OCI-LY7 (cell line): Measurements from ENCODE around the gene C5orf52. TPM values are rescaled to one million over a fixed set of nuclear protein-coding genes. Genes with fewer than 3 reads are reported as not detected.
"Not testable (repeated sequence)": the region's sequence is repeated elsewhere in the genome, so short reads cannot be mapped to it uniquely, and the experiment has no call there.

Experiments used
- BruUV-seq: library from RNA; stranded (reverse); fragments of 400-500 nt; replicated peaks from 2 replicates; lab custom pipeline; 2021; lab: Mats Ljungman, UMichigan
- CTCF ChIA-PET: fragments of 300-600 bp; sonication (Branson Sonifier 250); formaldehyde crosslinking; loops from one replicate; lab custom pipeline; 2022; ENCODE audit warnings: antibody characterized with exemption; ENCODE audit not compliant: unreplicated experiment; lab: Charles Lee
- POLR2A ChIA-PET: fragments of 300-600 bp; sonication (Branson Sonifier 250); formaldehyde crosslinking; loops from one replicate; lab custom pipeline; 2022; ENCODE audit warnings: antibody characterized with exemption; lab: Charles Lee
- DNase-seq: peaks from one replicate; pipeline ENCODE4 v3.0.0-alpha.2; 2015; ENCODE audit warnings: low spot score
- H2AFZ ChIP-seq: fragments of 200-600 bp; sonication (generic), shearing (Covaris generic); 2 replicates; pipeline ENCODE4 v1.6.1; 2014; ENCODE audit warnings: mild to moderate bottlenecking, antibody characterized with exemption, low read length, moderate library complexity
- H3K27ac ChIP-seq: fragments of 200-600 bp; sonication (generic); 2 replicates; pipeline ENCODE4 v1.5.1; 2014; ENCODE audit warnings: mixed run types, low read depth, mild to moderate bottlenecking, moderate library complexity, low read length, inconsistent platforms; ENCODE audit not compliant: poor library complexity, severe bottlenecking
- H3K36me3 ChIP-seq: fragments of 200-600 bp; sonication (generic); 2 replicates; pipeline ENCODE4 v1.6.1; 2014; ENCODE audit warnings: mild to moderate bottlenecking, antibody characterized with exemption, low read length, moderate library complexity, mixed read lengths; ENCODE audit not compliant: insufficient read depth
- H3K4me1 ChIP-seq: fragments of 200-600 bp; sonication (generic); 2 replicates; pipeline ENCODE4 v1.5.1; 2014; ENCODE audit warnings: mild to moderate bottlenecking, low read length; ENCODE audit not compliant: insufficient read depth, poor library complexity, severe bottlenecking
- H3K4me2 ChIP-seq: fragments of 200-600 bp; sonication (generic); 2 replicates; pipeline ENCODE4 v1.6.1; 2014; ENCODE audit warnings: mild to moderate bottlenecking, low read length
- H3K4me3 ChIP-seq: fragments of 200-600 bp; sonication (generic); 2 replicates; pipeline ENCODE4 v1.5.1; 2014; ENCODE audit warnings: mild to moderate bottlenecking, low read depth, low read length; ENCODE audit not compliant: poor library complexity, severe bottlenecking
- H3K79me2 ChIP-seq: fragments of 200-600 bp; sonication (generic); 2 replicates; pipeline ENCODE4 v1.6.1; 2016; ENCODE audit warnings: low read depth, mild to moderate bottlenecking, low read length, moderate library complexity, mixed read lengths; ENCODE audit not compliant: insufficient read depth
- H3K9me2 ChIP-seq: fragments of 200-600 bp; sonication (generic); 2 replicates; pipeline ENCODE4 v1.6.1; 2016; ENCODE audit warnings: mild to moderate bottlenecking, low read length, mixed read lengths; ENCODE audit not compliant: insufficient read depth
- H3K9me3 ChIP-seq: fragments of 200-600 bp; sonication (generic); 2 replicates; pipeline ENCODE4 v1.6.1; 2014; ENCODE audit warnings: mild to moderate bottlenecking, mixed run types, low read length, mixed read lengths
- H4K20me1 ChIP-seq: fragments of 200-600 bp; sonication (generic); 2 replicates; pipeline ENCODE4 v1.6.1; 2014; ENCODE audit warnings: mild to moderate bottlenecking, antibody characterized with exemption, low read length, moderate library complexity, mixed read lengths; ENCODE audit not compliant: insufficient read depth
- EZH2phosphoT487 ChIP-seq: fragments of 200-600 bp; sonication (generic); IDR thresholded peaks from 2 replicates; pipeline ENCODE4 v1.6.1; 2018; ENCODE audit warnings: low read depth, borderline replicate concordance, mild to moderate bottlenecking, mixed run types, antibody characterized with exemption, low read length, moderate library complexity, mixed read lengths
- intact Hi-C: fragments of 100-400 bp; cut with micrococcal nuclease; formaldehyde crosslinking; loops from one replicate; pipeline ENCODE4 v1.10.0; 2022; ENCODE audit not compliant: unreplicated experiment
- total RNA-seq, 2 experiments: library from RNA; depleted of rRNA in 1 of 2; stranded (reverse); fragments of >200 nt in 1 of 2; shearing (Covaris generic) in 1 of 2; gene quantifications; 2 replicates each; pipeline ENCODE4 v1.2.3, GENCODE V29; 2014 to 2022
- TF ChIP-seq, protein P1 (sequence below): fragments of 200-600 bp; sonication (generic); conservative IDR thresholded peaks from 2 replicates; pipeline ENCODE4 v1.5.1; 2014; ENCODE audit warnings: mild to moderate bottlenecking, antibody characterized with exemption, low read length, moderate library complexity, mixed read lengths

Gene C5orf52
- total RNA-seq, 2 experiments from 2014 or later = not detected

DNA sequence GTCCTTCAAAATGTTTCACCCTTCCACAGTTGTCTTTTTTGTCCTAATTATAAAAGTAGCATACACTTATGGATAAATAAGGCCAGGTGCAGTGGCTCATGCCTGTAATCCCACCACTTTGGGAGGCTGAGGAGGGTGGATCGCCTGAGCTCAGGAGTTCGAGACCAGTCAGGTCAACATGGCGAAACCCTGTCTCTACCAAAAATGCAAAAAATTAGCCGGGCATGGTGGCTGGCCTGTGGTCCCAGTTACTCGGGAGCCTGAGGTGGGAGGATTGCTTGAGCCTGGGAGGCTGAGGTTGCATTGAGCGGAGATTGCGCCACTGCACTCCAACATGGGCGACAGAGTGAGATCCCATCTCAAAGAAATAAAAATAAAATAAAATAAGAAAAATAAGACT is 1.6 kb downstream of the C5orf52 start:
- Histone ChIP-seq H3K79me2 (no peaks in the 10 kb centered on the region), H3K4me3 (no peak overlapping the region), H3K9me3 (no peaks in the 10 kb centered on the region), H3K36me3 (no peaks in the 10 kb centered on the region), H4K20me1 (no peaks in the 10 kb centered on the region), H3K4me2 (no peak overlapping the region), H2AFZ (no peak overlapping the region), H3K4me1 (peaks cover 9% of the 10 kb centered on the region), H3K9me2 (no peaks in the 10 kb centered on the region), H3K27ac (no peak overlapping the region)
- ChIA-PET CTCF (no interaction called here), POLR2A (no interaction called here)
- TF ChIP-seq EZH2phosphoT487 = no peak
- TF ChIP-seq, protein P1, sequence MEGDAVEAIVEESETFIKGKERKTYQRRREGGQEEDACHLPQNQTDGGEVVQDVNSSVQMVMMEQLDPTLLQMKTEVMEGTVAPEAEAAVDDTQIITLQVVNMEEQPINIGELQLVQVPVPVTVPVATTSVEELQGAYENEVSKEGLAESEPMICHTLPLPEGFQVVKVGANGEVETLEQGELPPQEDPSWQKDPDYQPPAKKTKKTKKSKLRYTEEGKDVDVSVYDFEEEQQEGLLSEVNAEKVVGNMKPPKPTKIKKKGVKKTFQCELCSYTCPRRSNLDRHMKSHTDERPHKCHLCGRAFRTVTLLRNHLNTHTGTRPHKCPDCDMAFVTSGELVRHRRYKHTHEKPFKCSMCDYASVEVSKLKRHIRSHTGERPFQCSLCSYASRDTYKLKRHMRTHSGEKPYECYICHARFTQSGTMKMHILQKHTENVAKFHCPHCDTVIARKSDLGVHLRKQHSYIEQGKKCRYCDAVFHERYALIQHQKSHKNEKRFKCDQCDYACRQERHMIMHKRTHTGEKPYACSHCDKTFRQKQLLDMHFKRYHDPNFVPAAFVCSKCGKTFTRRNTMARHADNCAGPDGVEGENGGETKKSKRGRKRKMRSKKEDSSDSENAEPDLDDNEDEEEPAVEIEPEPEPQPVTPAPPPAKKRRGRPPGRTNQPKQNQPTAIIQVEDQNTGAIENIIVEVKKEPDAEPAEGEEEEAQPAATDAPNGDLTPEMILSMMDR = no peak
- intact Hi-C loops = no loop called here
- BruUV-seq = no TSS peak
- no peak for DNase-seq

GRCh38 chr5:157674351-157674750 is 3.0 kb downstream of the C5orf52 start:
- H3K9me3 ChIP-seq, BruUV-seq, POLR2A ChIA-PET, intact Hi-C loops, H3K9me2 ChIP-seq, H3K27ac ChIP-seq, DNase-seq, H3K36me3 ChIP-seq, H3K4me2 ChIP-seq, H2AFZ ChIP-seq, H3K79me2 ChIP-seq, H3K4me1 ChIP-seq, H3K4me3 ChIP-seq, CTCF ChIA-PET, H4K20me1 ChIP-seq: not testable (repeated sequence)

- ChIA-PET POLR2A (no interaction called here), CTCF (no interaction called here)
- no peak overlapping the region for H2AFZ ChIP-seq
- no peak overlapping the region for H3K4me2 ChIP-seq
- no peaks in the 10 kb centered on the region for H3K36me3 ChIP-seq
- BruUV-seq = no TSS peak
- H3K4me3 ChIP-seq = no peak overlapping the region
- H4K20me1 ChIP-seq = no peaks in the 10 kb centered on the region
- no peak overlapping the region for H3K27ac ChIP-seq
- no peak for DNase-seq
- no peaks in the 10 kb centered on the region for H3K4me1 ChIP-seq
- intact Hi-C loops = no loop called here
- no peaks in the 10 kb centered on the region for H3K79me2 ChIP-seq
- no peak for TF ChIP-seq EZH2phosphoT487
- TF ChIP-seq, protein P1 = no peak
- no peaks in the 10 kb centered on the region for H3K9me2 ChIP-seq
- H3K9me3 ChIP-seq = no peaks in the 10 kb centered on the region
Observed at GRCh38 chr5:157677931-157678330, 6.6 kb downstream of the C5orf52 start.
